ENCODE data around the gene HOXD9. TPM values are rescaled to one million over a fixed set of nuclear protein-coding genes. Genes with fewer than 3 reads are reported as not detected.
A peak's percentile ranks its signal among the peaks of the same experiment; 100 is the strongest.

Gene HOXD9
- total RNA-seq, 1 experiment from 2014 or later, result not detected

DNA sequence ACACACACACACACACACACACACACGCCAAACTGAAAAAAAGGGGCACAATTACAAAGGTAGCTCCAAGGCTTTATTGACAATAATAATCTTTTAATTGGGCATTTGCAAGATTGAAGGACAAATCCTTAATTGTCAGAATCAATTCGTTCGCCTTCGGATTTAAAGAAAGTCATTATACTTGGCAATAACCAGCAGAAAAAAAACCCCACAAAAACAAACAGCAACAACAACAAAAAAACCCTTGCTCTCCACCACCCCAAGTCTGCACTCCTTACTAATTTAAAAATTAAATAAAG, 5.2 kb downstream of the HOXD9 start:
- H3K4me1 ChIP-seq, result peaks cover 33% of the 10 kb centered on the region
- no peak for DNase-seq
- ChIA-PET CTCF (interaction anchor here (0.6 to 4.0 kb wide), 2 partner anchors 20 to 328 kb away, joined by 4 to 64 read pairs; no protein-coding TSS in a partner anchor), POLR2A (no interaction called here)
- H3K27me3 ChIP-seq (replicated peaks; ENCODE audit: control insufficient read depth, insufficient read depth, low read length), result peaks cover 20% of the 10 kb centered on the region
- no peak overlapping the region for H3K4me3 ChIP-seq (ENCODE audit: low read depth, low read length)
- no peaks in the 10 kb centered on the region for H3K36me3 ChIP-seq (ENCODE audit: control insufficient read depth, insufficient read depth, low read length)
- peaks cover 29% of the 10 kb centered on the region for H3K4me1 Mint-ChIP-seq (ENCODE audit: low read depth, unreplicated experiment)
- peak overlapping the region; percentile 66 for H3K4me3 Mint-ChIP-seq (ENCODE audit: unreplicated experiment)
- H3K9me3 ChIP-seq, result no peaks in the 10 kb centered on the region
- H3K9me3 Mint-ChIP-seq (ENCODE audit: unreplicated experiment), result no peaks in the 10 kb centered on the region
- BruUV-seq (replicated peaks), result no TSS peak
- intact Hi-C loops (cut with micrococcal nuclease; ENCODE audit: unreplicated experiment), result loop anchor here (1.0 to 10.0 kb wide), 7 partner anchors 257 to 1019 kb away; no protein-coding TSS in a partner anchor
- H3K27me3 Mint-ChIP-seq (ENCODE audit: insufficient read depth, unreplicated experiment), result peaks cover 65% of the 10 kb centered on the region
- H3K36me3 Mint-ChIP-seq (ENCODE audit: insufficient read depth, unreplicated experiment), result no peaks in the 10 kb centered on the region
- TF ChIP-seq, protein P1, sequence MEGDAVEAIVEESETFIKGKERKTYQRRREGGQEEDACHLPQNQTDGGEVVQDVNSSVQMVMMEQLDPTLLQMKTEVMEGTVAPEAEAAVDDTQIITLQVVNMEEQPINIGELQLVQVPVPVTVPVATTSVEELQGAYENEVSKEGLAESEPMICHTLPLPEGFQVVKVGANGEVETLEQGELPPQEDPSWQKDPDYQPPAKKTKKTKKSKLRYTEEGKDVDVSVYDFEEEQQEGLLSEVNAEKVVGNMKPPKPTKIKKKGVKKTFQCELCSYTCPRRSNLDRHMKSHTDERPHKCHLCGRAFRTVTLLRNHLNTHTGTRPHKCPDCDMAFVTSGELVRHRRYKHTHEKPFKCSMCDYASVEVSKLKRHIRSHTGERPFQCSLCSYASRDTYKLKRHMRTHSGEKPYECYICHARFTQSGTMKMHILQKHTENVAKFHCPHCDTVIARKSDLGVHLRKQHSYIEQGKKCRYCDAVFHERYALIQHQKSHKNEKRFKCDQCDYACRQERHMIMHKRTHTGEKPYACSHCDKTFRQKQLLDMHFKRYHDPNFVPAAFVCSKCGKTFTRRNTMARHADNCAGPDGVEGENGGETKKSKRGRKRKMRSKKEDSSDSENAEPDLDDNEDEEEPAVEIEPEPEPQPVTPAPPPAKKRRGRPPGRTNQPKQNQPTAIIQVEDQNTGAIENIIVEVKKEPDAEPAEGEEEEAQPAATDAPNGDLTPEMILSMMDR (IDR thresholded peaks at IDR 0.05; ENCODE audit: insufficient read depth in 1 of 2, low read depth in 1 of 2, low read length in 1 of 2, severe bottlenecking in 1 of 2, unreplicated experiment in 1 of 2), result no peak
- H3K27ac Mint-ChIP-seq (ENCODE audit: unreplicated experiment), result no peak overlapping the region

GRCh38 chr2:176128172-176128981, 5.9 kb downstream of the HOXD9 start:
- peaks cover 29% of the 10 kb centered on the region for H3K4me1 Mint-ChIP-seq (ENCODE audit: low read depth, unreplicated experiment)
- no peaks in the 10 kb centered on the region for H3K36me3 ChIP-seq (ENCODE audit: control insufficient read depth, insufficient read depth, low read length)
- peaks cover 19% of the 10 kb centered on the region for H3K27me3 ChIP-seq (replicated peaks; ENCODE audit: control insufficient read depth, insufficient read depth, low read length)
- no peak overlapping the region for H3K27ac Mint-ChIP-seq (ENCODE audit: unreplicated experiment)
- H3K9me3 Mint-ChIP-seq (ENCODE audit: unreplicated experiment), result no peaks in the 10 kb centered on the region
- H3K4me3 Mint-ChIP-seq (ENCODE audit: unreplicated experiment), result peak overlapping the region; percentile 66
- ChIA-PET CTCF (interaction anchor here (0.6 to 4.0 kb wide), 3 partner anchors 21 to 426 kb away, joined by 4 to 64 read pairs (median 5); no protein-coding TSS in a partner anchor), POLR2A (no interaction called here)
- H3K4me1 ChIP-seq, result peaks cover 26% of the 10 kb centered on the region
- no TSS peak for BruUV-seq (replicated peaks)
- H3K4me3 ChIP-seq (ENCODE audit: low read depth, low read length), result no peak overlapping the region; the same call in 1 of the 2 replicates
- TF ChIP-seq, protein P1 (IDR thresholded peaks at IDR 0.05; ENCODE audit: insufficient read depth in 1 of 2, low read depth in 1 of 2, low read length in 1 of 2, severe bottlenecking in 1 of 2, unreplicated experiment in 1 of 2), result no peak
- H3K27me3 Mint-ChIP-seq (ENCODE audit: insufficient read depth, unreplicated experiment), result peaks cover 67% of the 10 kb centered on the region
- H3K36me3 Mint-ChIP-seq (ENCODE audit: insufficient read depth, unreplicated experiment), result no peaks in the 10 kb centered on the region
- intact Hi-C loops (cut with micrococcal nuclease; ENCODE audit: unreplicated experiment), result loop anchor here (10.0 kb wide), 2 partner anchors 256 to 686 kb away; no protein-coding TSS in a partner anchor
- peak in 1 of 2 experiments; percentile 26 for DNase-seq
- H3K9me3 ChIP-seq, result no peaks in the 10 kb centered on the region

GRCh38 chr2:176128982-176129796, 6.7 kb downstream of the HOXD9 start, which contains the start of gene HOXD8:
Gene HOXD8, plus strand, starts transcription at chr2:176129705. Its CDS starts 662 bp downstream, at chr2:176130367.
- Mint-ChIP-seq H3K9me3 (ENCODE audit: unreplicated experiment) (no peaks in the 10 kb centered on the region), H3K4me3 (ENCODE audit: unreplicated experiment) (peak within 1 kb of the TSS; percentile 66), H3K4me1 (ENCODE audit: low read depth, unreplicated experiment) (peaks cover 29% of the 10 kb centered on the region), H3K27me3 (ENCODE audit: insufficient read depth, unreplicated experiment) (peaks cover 65% of the 10 kb centered on the region), H3K27ac (ENCODE audit: unreplicated experiment) (no peak within 1 kb of the TSS), H3K36me3 (ENCODE audit: insufficient read depth, unreplicated experiment) (no peaks in the 10 kb centered on the region)
- CTCF ChIA-PET, result interaction anchor here (4.0 kb wide), 1 partner anchor 327 kb away, joined by 64 read pairs; no protein-coding TSS in a partner anchor
- TF ChIP-seq, protein P1 (IDR thresholded peaks at IDR 0.05; ENCODE audit: insufficient read depth in 1 of 2, low read depth in 1 of 2, low read length in 1 of 2, severe bottlenecking in 1 of 2, unreplicated experiment in 1 of 2), result no peak
- peak; percentile 52 to 53 for DNase-seq
- intact Hi-C loops (cut with micrococcal nuclease; ENCODE audit: unreplicated experiment), result loop anchor here (10.0 kb wide), 2 partner anchors 256 to 686 kb away; no protein-coding TSS in a partner anchor
- peaks cover 25% of the 10 kb centered on the region for H3K4me1 ChIP-seq
- no TSS peak for BruUV-seq (replicated peaks)
- H3K9me3 ChIP-seq, result no peaks in the 10 kb centered on the region
- H3K27me3 ChIP-seq (replicated peaks; ENCODE audit: control insufficient read depth, insufficient read depth, low read length), result peaks cover 16% of the 10 kb centered on the region
- H3K36me3 ChIP-seq (ENCODE audit: control insufficient read depth, insufficient read depth, low read length), result no peaks in the 10 kb centered on the region
- H3K4me3 ChIP-seq (ENCODE audit: low read depth, low read length), result peak within 1 kb of the TSS; percentile 32
- POLR2A ChIA-PET, result no interaction called here

All from Caco-2 (cell line).